Measurements from ENCODE around the gene ITIH3. TPM values are rescaled to one million over a fixed set of nuclear protein-coding genes. Genes with fewer than 3 reads are reported as not detected.

The ITIH3 gene
- total and polyA plus RNA-seq, 2 of the 4 experiments (the other 2 are of a cell fraction) = 0.72 to 0.94 TPM

DNA sequence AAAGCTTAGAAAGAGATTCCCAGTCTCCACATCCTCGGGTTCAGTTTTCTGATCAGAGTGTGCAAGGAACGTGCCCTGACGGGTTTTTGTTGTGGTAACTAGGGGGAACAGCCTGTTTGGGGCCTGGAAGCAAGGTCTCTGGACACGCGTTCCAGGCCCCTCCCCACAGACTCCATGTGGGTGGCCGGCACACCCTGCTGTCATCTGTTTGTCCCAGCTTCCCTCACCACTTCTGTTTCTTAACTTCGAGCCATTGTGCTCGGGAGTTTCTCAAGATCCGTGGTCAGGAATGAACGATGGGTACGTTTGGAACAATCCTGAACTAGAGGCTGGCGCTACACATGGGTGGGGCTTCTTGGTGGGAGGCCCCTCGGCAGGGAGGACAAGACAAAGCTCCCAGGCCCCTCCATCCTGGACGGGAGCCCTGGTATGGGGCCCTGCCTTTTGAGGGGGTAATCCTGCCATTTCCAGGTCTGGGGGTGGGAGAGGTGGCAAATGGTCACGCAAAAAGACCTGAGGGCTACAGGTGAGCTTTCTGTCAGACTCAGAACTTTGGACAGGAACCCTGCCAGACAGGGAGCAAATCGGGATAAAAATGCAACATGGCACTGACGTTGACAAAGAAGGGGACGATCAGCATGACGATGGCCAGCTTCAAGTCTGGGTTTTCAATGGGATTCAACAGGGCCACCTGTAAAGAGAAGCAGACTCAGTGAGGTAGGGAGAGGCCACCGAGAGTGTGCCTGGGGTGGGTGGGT is 48.7 kb downstream of the ITIH3 start:
- H3K23ac ChIP-seq (ENCODE audit: low read depth, low read length) = no peak overlapping the region
- H2BK120ac ChIP-seq (ENCODE audit: low read depth, low read length) = no peak overlapping the region
- no peak overlapping the region for H3K14ac ChIP-seq (replicated peaks; ENCODE audit: low read depth, low read length)
- H2BK5ac ChIP-seq (ENCODE audit: low read depth, low read length, poor library complexity, severe bottlenecking) = no peak overlapping the region
- H3K4me2 ChIP-seq (ENCODE audit: low read depth, low read length) = no peak overlapping the region
- peaks cover 4% of the 10 kb centered on the region; the same call in 1 of the 2 replicates for H3K4me1 ChIP-seq (ENCODE audit: control insufficient read depth, insufficient read depth, low read length)
- ChIA-PET CTCF (no interaction called here), POLR2A (ENCODE audit: unreplicated experiment) (interaction anchor here (0.5 kb wide), 1 partner anchor 28 kb away, joined by 6 read pairs; no protein-coding TSS in a partner anchor)
- H4K91ac ChIP-seq (ENCODE audit: insufficient read depth, low read depth, low read length) = no peak overlapping the region
- intact Hi-C loops (cut with micrococcal nuclease) = no loop called here
- 84% methylated on average over 7 of the region's 20 CpGs; no CpG with 5 or more reads in 1 of the 2 experiments for WGBS, 2 experiments (ENCODE audit: extremely low coverage in 2 of 2, insufficient read length in 1 of 2)
- in situ Hi-C loops (cut with MboI; ENCODE audit: low sequenced_read_pairs) = no loop called here
- H2BK20ac ChIP-seq (ENCODE audit: low read depth, low read length) = no peak overlapping the region
- no peak overlapping the region for H3K18ac ChIP-seq (ENCODE audit: low read depth, low read length)
- dilution Hi-C loops (cut with HindIII; ENCODE audit: low sequenced_read_pairs, unreplicated experiment) = no loop called here
- ATAC-seq (ENCODE audit: low read depth) = no peak
- H4K20me1 ChIP-seq (ENCODE audit: insufficient read depth, low read length) = no peaks in the 10 kb centered on the region; the same call in 1 of the 2 replicates
- peak overlapping the region; percentile 71 for H2AK9ac ChIP-seq (replicated peaks; ENCODE audit: low read depth, low read length, poor library complexity)
- H4K5ac ChIP-seq (ENCODE audit: low read depth, low read length) = no peak overlapping the region
- H3K56ac ChIP-seq (ENCODE audit: extremely low read depth, insufficient read depth, low read length) = no peak overlapping the region
- no peak overlapping the region for H4K8ac ChIP-seq (ENCODE audit: low read depth in 2 of 2, low read length in 2 of 2)
- no peak overlapping the region for H3K4me3 ChIP-seq (ENCODE audit: insufficient read depth, low read depth, low read length)
- no peak overlapping the region for H2AK5ac ChIP-seq (ENCODE audit: low read depth, low read length)
- DNase-seq = no peak
- H3K79me1 ChIP-seq (ENCODE audit: low read depth in 1 of 2, low read length in 2 of 2) = no peaks in the 10 kb centered on the region; a peak in 1 of 4 replicates
- no peak overlapping the region for H3K9ac ChIP-seq (ENCODE audit: low read depth, low read length)
- H3K36me3 ChIP-seq (ENCODE audit: control insufficient read depth, insufficient read depth, low read length) = peaks cover 15% of the 10 kb centered on the region
- H3K4ac ChIP-seq (ENCODE audit: low read depth, low read length) = no peak overlapping the region
- no peak overlapping the region for H2AFZ ChIP-seq (replicated peaks; ENCODE audit: low read length, poor library complexity)
- H3K27me3 ChIP-seq (ENCODE audit: control insufficient read depth, insufficient read depth, low read length) = no peaks in the 10 kb centered on the region
- H2BK15ac ChIP-seq (ENCODE audit: low read depth, low read length) = no peak overlapping the region
- H3K9me1 ChIP-seq (ENCODE audit: insufficient read depth, low read length) = peaks cover 4% of the 10 kb centered on the region; the same call in 1 of the 2 replicates
- H3K9me3 ChIP-seq (ENCODE audit: control insufficient read depth, insufficient read depth, low read length) = no peaks in the 10 kb centered on the region
- no peak overlapping the region for H3K27ac ChIP-seq (ENCODE audit: insufficient read depth, low read length)
- no TSS peak for BruUV-seq (replicated peaks)
- TF ChIP-seq RCOR1 (IDR thresholded peaks at IDR 0.05; ENCODE audit: insufficient replicate concordance, low read length) = no peak
- TF ChIP-seq FOS (IDR thresholded peaks at IDR 0.05; ENCODE audit: low read depth, low read length) = no peak
- TF ChIP-seq, protein P1, sequence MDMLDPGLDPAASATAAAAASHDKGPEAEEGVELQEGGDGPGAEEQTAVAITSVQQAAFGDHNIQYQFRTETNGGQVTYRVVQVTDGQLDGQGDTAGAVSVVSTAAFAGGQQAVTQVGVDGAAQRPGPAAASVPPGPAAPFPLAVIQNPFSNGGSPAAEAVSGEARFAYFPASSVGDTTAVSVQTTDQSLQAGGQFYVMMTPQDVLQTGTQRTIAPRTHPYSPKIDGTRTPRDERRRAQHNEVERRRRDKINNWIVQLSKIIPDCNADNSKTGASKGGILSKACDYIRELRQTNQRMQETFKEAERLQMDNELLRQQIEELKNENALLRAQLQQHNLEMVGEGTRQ (IDR thresholded peaks at IDR 0.05; ENCODE audit: low read depth, low read length) = no peak
- TF ChIP-seq, protein P2, sequence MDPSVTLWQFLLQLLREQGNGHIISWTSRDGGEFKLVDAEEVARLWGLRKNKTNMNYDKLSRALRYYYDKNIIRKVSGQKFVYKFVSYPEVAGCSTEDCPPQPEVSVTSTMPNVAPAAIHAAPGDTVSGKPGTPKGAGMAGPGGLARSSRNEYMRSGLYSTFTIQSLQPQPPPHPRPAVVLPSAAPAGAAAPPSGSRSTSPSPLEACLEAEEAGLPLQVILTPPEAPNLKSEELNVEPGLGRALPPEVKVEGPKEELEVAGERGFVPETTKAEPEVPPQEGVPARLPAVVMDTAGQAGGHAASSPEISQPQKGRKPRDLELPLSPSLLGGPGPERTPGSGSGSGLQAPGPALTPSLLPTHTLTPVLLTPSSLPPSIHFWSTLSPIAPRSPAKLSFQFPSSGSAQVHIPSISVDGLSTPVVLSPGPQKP (IDR thresholded peaks at IDR 0.05; ENCODE audit: borderline replicate concordance, low read depth, low read length) = no peak
- TF ChIP-seq MXI1 (IDR thresholded peaks at IDR 0.05; ENCODE audit: borderline replicate concordance, low read depth, low read length) = no peak
- TF ChIP-seq RAD21 (IDR thresholded peaks at IDR 0.05; ENCODE audit: low read length) = no peak
- TF ChIP-seq NFE2L2 (IDR thresholded peaks at IDR 0.05; ENCODE audit: low read depth, low read length) = no peak
- TF ChIP-seq CEBPB (IDR thresholded peaks at IDR 0.05; ENCODE audit: low read depth, low read length) = no peak
- no peak for TF ChIP-seq POLR2A (IDR thresholded peaks at IDR 0.05; ENCODE audit: low read depth, low read length)
- TF ChIP-seq BHLHE40 (IDR thresholded peaks at IDR 0.05; ENCODE audit: low read depth, low read length) = no peak
- no peak for TF ChIP-seq CHD1 (IDR thresholded peaks at IDR 0.05; ENCODE audit: low read depth, low read length)
- no peak for TF ChIP-seq MAZ (IDR thresholded peaks at IDR 0.05; ENCODE audit: borderline replicate concordance, low read depth, low read length)
- TF ChIP-seq, protein P3, sequence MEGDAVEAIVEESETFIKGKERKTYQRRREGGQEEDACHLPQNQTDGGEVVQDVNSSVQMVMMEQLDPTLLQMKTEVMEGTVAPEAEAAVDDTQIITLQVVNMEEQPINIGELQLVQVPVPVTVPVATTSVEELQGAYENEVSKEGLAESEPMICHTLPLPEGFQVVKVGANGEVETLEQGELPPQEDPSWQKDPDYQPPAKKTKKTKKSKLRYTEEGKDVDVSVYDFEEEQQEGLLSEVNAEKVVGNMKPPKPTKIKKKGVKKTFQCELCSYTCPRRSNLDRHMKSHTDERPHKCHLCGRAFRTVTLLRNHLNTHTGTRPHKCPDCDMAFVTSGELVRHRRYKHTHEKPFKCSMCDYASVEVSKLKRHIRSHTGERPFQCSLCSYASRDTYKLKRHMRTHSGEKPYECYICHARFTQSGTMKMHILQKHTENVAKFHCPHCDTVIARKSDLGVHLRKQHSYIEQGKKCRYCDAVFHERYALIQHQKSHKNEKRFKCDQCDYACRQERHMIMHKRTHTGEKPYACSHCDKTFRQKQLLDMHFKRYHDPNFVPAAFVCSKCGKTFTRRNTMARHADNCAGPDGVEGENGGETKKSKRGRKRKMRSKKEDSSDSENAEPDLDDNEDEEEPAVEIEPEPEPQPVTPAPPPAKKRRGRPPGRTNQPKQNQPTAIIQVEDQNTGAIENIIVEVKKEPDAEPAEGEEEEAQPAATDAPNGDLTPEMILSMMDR (conservative IDR thresholded peaks at IDR 0.05; ENCODE audit: low read depth, low read length) = no peak
- TF ChIP-seq MAFK (IDR thresholded peaks at IDR 0.05; ENCODE audit: low read depth, low read length) = no peak
- no peak for TF ChIP-seq RFX5 (IDR thresholded peaks at IDR 0.05; ENCODE audit: low read depth, low read length)

Measured in IMR-90 (cell line).